Kidney (tissue), 14 donors: ENCODE results near the gene PDE4A. TPM values are rescaled to one million over a fixed set of nuclear protein-coding genes. Genes with fewer than 3 reads are reported as not detected.

Experiments
- DNase-seq, 5 donors: peaks; one replicate each; pipeline ENCODE4 v3.0.0-alpha.2; 2013 to 2020
- FAIRE-seq: peaks from 2 replicates; lab custom pipeline; 2012; peaks lifted over from hg19 to GRCh38; lab: Jason Lieb, UNC
- H3K27ac ChIP-seq, 2 donors: one replicate each; pipeline ENCODE4 v1.7.0; 2013; ENCODE audit warnings: low read depth in 2 of 2, low read length in 2 of 2, inconsistent platforms in 1 of 2
- H3K27me3 ChIP-seq: one replicate; pipeline ENCODE4 v1.7.1; 2013; ENCODE audit warnings: low read length, inconsistent platforms; ENCODE audit not compliant: control insufficient read depth, insufficient read depth
- H3K36me3 ChIP-seq, 3 donors: one replicate each; pipeline versions ENCODE4 v1.7.0 to v1.7.1; 2013; ENCODE audit warnings: low read length in 3 of 3, control low read depth in 1 of 3, inconsistent platforms in 1 of 3; ENCODE audit not compliant: insufficient read depth in 3 of 3, control insufficient read depth in 2 of 3
- H3K4me1 ChIP-seq, 3 donors: one replicate each; pipeline versions ENCODE4 v1.7.0 to v1.7.1; 2013; ENCODE audit warnings: low read length in 3 of 3, inconsistent platforms in 1 of 3, low read depth in 1 of 3; ENCODE audit not compliant: control insufficient read depth in 2 of 3, insufficient read depth in 2 of 3
- H3K4me3 ChIP-seq, 3 donors: one replicate each; pipeline versions ENCODE4 v1.7.0 to v1.8.1; 2013; ENCODE audit warnings: low read length in 3 of 3, control low read depth in 1 of 3, inconsistent platforms in 1 of 3
- H3K9ac ChIP-seq, 3 donors: one replicate each; pipeline versions ENCODE4 v1.7.0 to v1.7.1; 2013; ENCODE audit warnings: low read length in 3 of 3, control low read depth in 1 of 3, inconsistent platforms in 1 of 3
- H3K9me3 ChIP-seq, 3 donors: one replicate each; pipeline versions ENCODE4 v1.7.0 to v1.7.1; 2013; ENCODE audit warnings: low read length in 3 of 3, control low read depth in 1 of 3, inconsistent platforms in 1 of 3; ENCODE audit not compliant: control insufficient read depth in 2 of 3, insufficient read depth in 1 of 3
- CTCF ChIP-seq: IDR thresholded peaks from 3 replicates; pipeline ENCODE4 v1.5.1; 2012; ENCODE audit warnings: mild to moderate bottlenecking, moderate library complexity, borderline replicate concordance; ENCODE audit not compliant: insufficient read depth; ENCODE audit errors: extremely low read depth
- intact Hi-C: fragments of 100-400 bp; cut with DNase I; formaldehyde crosslinking; loops from one replicate; pipeline ENCODE4 v1.11.1; 2022
- polyA plus RNA-seq: library from polyadenylated mRNA; stranded (reverse); fragments of 350-450 nt; fragmentation: Illumina TruSeq; extraction: RNeasy Lipid Tissue Mini Kit (QIAGEN cat#74804); gene quantifications from one replicate; pipeline ENCODE4 v1.2.3, GENCODE V29; 2014; ENCODE audit warnings: low read depth, low replicate concordance; ENCODE audit not compliant: insufficient read depth
- total RNA-seq: library from RNA; stranded (reverse); fragmentation: NEBNext Ultra II Directional; extraction: Animal tissue kit (Norgen Biotek cat#: 25700); gene quantifications from one replicate; pipeline ENCODE4 v1.2.1, GENCODE V29; 2021
- donor health status: control.
- donor health status: control.
- donor health status: control.
- donor health status: control.
- donor health status: control.
- donor health status: DM: yes; HTN: yes; CAD: no.
- donor health status: Normal renal cell carcinoma (clear cell type).

PDE4A gene
- total and polyA plus RNA-seq, 2 donors from 2014 or later, result 4.5 to 17.5 TPM

- Histone ChIP-seq H3K27ac (no peak overlapping the region), H3K4me1 (peaks cover 0 to 14% (median 3%) of the 10 kb centered on the region in 3 donors), H3K27me3 (peaks cover 26% of the 10 kb centered on the region), H3K9me3 (no peaks in the 10 kb centered on the region), H3K9ac (peak overlapping the region in 1 of 3 donors; percentile 23), H3K36me3 (no peaks in the 10 kb centered on the region), H3K4me3 (peak overlapping the region; percentile 20 to 59 (median 32))
- FAIRE-seq (no peak), DNase-seq (no peak)
- no peak for TF ChIP-seq CTCF
- intact Hi-C loops, result no loop called here
These were observed 4.3 kb upstream of the PDE4A start for GRCh38 chr19:10416083-10416379.

DNA sequence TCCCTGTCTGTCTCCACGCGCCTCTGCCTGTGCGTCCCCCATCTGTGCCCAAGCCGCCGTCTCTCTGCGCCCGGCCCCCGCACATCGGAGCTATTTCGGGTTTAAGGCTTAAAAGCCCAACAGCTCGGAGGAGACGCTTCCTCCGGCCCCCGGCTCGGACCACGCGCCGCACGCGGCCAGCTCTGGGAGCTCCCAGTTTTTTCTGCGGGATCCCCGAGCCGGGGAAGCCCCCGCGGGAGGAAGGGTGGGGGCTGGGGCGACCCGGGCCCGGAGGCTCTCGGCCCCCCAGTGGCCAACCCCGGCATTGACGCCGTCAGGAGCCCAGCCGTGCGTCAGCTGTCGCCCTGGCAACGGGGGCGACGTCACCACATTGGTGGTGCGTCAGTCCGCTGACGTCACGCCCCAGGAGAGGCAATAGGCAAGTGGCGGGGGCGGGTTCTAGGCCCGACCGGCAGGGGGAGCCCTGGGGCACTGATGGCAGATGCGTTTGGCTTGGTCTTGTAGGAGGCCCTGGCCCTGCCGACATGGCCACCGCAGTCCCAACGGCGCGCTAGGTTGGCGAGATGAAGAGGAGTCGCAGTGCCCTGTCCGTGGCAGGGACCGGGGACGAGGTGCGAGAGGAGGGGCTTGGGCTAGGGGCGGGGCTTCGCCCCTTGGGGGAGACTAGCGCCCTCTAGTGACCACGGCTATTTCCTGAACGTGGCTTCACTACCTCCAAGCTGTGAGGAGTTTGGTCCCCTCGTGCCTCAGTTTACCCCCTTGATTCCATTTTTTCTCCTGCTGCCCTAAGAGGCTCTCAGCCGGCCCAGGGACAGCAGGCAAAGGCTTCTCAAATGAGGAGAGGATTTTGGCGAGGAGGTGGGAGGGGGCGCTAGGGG is 3.7 kb upstream of the PDE4A start:
- intact Hi-C loops, result no loop called here
- Histone ChIP-seq H3K27ac (no peak overlapping the region), H3K4me3 (peak overlapping the region; percentile 20 to 59 (median 32)), H3K4me1 (peaks cover 0 to 14% (median 3%) of the 10 kb centered on the region in 3 donors), H3K9ac (peak overlapping the region in 1 of 3 donors; percentile 23), H3K9me3 (no peaks in the 10 kb centered on the region), H3K36me3 (no peaks in the 10 kb centered on the region), H3K27me3 (peaks cover 32% of the 10 kb centered on the region)
- TF ChIP-seq CTCF, result peak; percentile 71
- FAIRE-seq (no peak), DNase-seq (peak; percentile 73 to 93 (median 83))

- H3K4me1 ChIP-seq, result peaks cover 0 to 14% (median 3%) of the 10 kb centered on the region in 3 donors
- no peak for FAIRE-seq
These were observed 2.6 kb upstream of the PDE4A start for GRCh38 chr19:10417541-10418234.

More at GRCh38 chr19:10417541-10418234, 2.6 kb upstream of the PDE4A start:
- peak; percentile 56 to 68 (median 62) for DNase-seq
- Histone ChIP-seq H3K9ac (no peak overlapping the region), H3K36me3 (no peaks in the 10 kb centered on the region), H3K27ac (no peak overlapping the region), H3K27me3 (peaks cover 41% of the 10 kb centered on the region), H3K4me3 (no peak overlapping the region), H3K9me3 (no peaks in the 10 kb centered on the region)
- TF ChIP-seq CTCF, result no peak
- intact Hi-C loops, result no loop called here
